GM12874 (cell line): ENCODE results near the gene ERN1.

Experiments used
- CTCF ChIP-seq: IDR thresholded peaks from 2 replicates; pipeline ENCODE4 v1.5.1; 2011; ENCODE audit warnings: low read depth, mild to moderate bottlenecking, control low read depth, low read length, moderate library complexity; ENCODE audit not compliant: insufficient read depth

ERN1 gene

GRCh38 chr17:63998721-63999679 lies 130.9 kb downstream of the ERN1 start:
- no peak for TF ChIP-seq CTCF

- TF ChIP-seq CTCF: no peak
Observed at GRCh38 chr17:63998050-63998720, 131.8 kb downstream of the ERN1 start, which contains the start of gene PRR29. Gene PRR29, plus strand, starts transcription at chr17:63998351. Its CDS starts 14 bp downstream, at chr17:63998365.

- no peak for TF ChIP-seq CTCF
Observed at GRCh38 chr17:63997341-63998048, 132.4 kb downstream of the ERN1 start.

GRCh38 chr17:63996430-63997182 lies 133.3 kb downstream of the ERN1 start:
- no peak for TF ChIP-seq CTCF

GRCh38 chr17:63995626-63996025 lies 134.3 kb downstream of the ERN1 start:
- no peak for TF ChIP-seq CTCF

GRCh38 chr17:63993368-63993985 lies 136.5 kb downstream of the ERN1 start:
- no peak for TF ChIP-seq CTCF
